Measurements from ENCODE around the gene CDPF1. TPM values are rescaled to one million over a fixed set of nuclear protein-coding genes. Genes with fewer than 3 reads are reported as not detected.
"Not testable (repeated sequence)": the region's sequence is repeated elsewhere in the genome, so short reads cannot be mapped to it uniquely, and the experiment has no call there.

CDPF1 gene
- total RNA-seq, 2 experiments from 2014 or later, result 9.6 to 11.8 TPM

GRCh38 chr22:46198806-46199205 lies 51.3 kb downstream of the CDPF1 start:
- POLR2A ChIA-PET, result interaction anchor here (1.4 kb wide), 1 partner anchor 97 kb away, joined by 3 read pairs; no protein-coding TSS in a partner anchor
- H3K27ac Mint-ChIP-seq; DNase-seq; H3K9me3 Mint-ChIP-seq; H3K36me3 Mint-ChIP-seq (ENCODE audit: low read depth); H3K4me3 Mint-ChIP-seq; H3K27me3 Mint-ChIP-seq; H3K4me1 Mint-ChIP-seq; CTCF ChIA-PET: not testable (repeated sequence)

- no peaks in the 10 kb centered on the region for H3K27me3 Mint-ChIP-seq
- ChIA-PET CTCF (no interaction called here), POLR2A (no interaction called here)
- H3K27ac Mint-ChIP-seq, result no peak overlapping the region
- H3K36me3 Mint-ChIP-seq (ENCODE audit: low read depth), result no peaks in the 10 kb centered on the region
- H3K9me3 Mint-ChIP-seq, result no peaks in the 10 kb centered on the region
- DNase-seq, result no peak
- H3K4me3 Mint-ChIP-seq, result no peak overlapping the region
- H3K4me1 Mint-ChIP-seq, result peaks cover 6% of the 10 kb centered on the region
Observed at GRCh38 chr22:46198274-46198673, 51.8 kb downstream of the CDPF1 start.

- Mint-ChIP-seq H3K36me3 (ENCODE audit: low read depth) (no peaks in the 10 kb centered on the region), H3K27me3 (no peaks in the 10 kb centered on the region), H3K27ac (no peak overlapping the region), H3K4me1 (peaks cover 6% of the 10 kb centered on the region), H3K4me3 (no peak overlapping the region), H3K9me3 (no peaks in the 10 kb centered on the region)
- ChIA-PET POLR2A (no interaction called here), CTCF (no interaction called here)
- no peak for DNase-seq
Observed at GRCh38 chr22:46196278-46196677, 53.8 kb downstream of the CDPF1 start.

GRCh38 chr22:46195487-46196165 lies 54.5 kb downstream of the CDPF1 start:
- Mint-ChIP-seq H3K9me3 (no peaks in the 10 kb centered on the region), H3K4me1 (peaks cover 6% of the 10 kb centered on the region), H3K27ac (no peak overlapping the region), H3K36me3 (ENCODE audit: low read depth) (no peaks in the 10 kb centered on the region), H3K4me3 (no peak overlapping the region), H3K27me3 (no peaks in the 10 kb centered on the region)
- CTCF ChIA-PET, result no interaction called here
- no peak for DNase-seq
- POLR2A ChIA-PET, result no interaction called here

Other genes with a start within 250 kb of the CDPF1 start
- gene PPARA, start 99.8 kb downstream of the CDPF1 start, total RNA-seq, result 10 to 100 TPM; 12.9 to 13.4 TPM
- not detected for gene PKDREJ, start 13.1 kb upstream of the CDPF1 start, total RNA-seq
- gene TTC38, start 17.7 kb upstream of the CDPF1 start, total RNA-seq, result 10 to 100 TPM; 17.8 to 20.7 TPM
- 10 to 100 TPM; 67.6 to 76.2 TPM for gene GTSE1, start 46.6 kb upstream of the CDPF1 start, total RNA-seq
- 10 to 100 TPM; 66.8 to 71.7 TPM for gene TRMU, start 85.4 kb upstream of the CDPF1 start, total RNA-seq

All from activated CD4-positive, alpha-beta memory T cell treated with anti-CD3 and anti-CD28 coated beads, Interleukin-2, amount 10 ng/mL, durations not matched to agents 7 days and 5 days (primary cell).